HG02885 (cell line): ENCODE measurements around the gene BCLAF1.
A peak's percentile ranks its signal among the peaks of the same experiment; 100 is the strongest.
"Not testable (repeated sequence)": the region's sequence is repeated elsewhere in the genome, so short reads cannot be mapped to it uniquely, and the experiment has no call there.

Experiments
- ATAC-seq: cut with Tn5 transposase; IDR thresholded peaks from one replicate; pipeline ENCODE4 v1.9.1; 2021; ENCODE audit warnings: mild to moderate bottlenecking; ENCODE audit not compliant: unreplicated experiment, poor library complexity

Gene BCLAF1

DNA sequence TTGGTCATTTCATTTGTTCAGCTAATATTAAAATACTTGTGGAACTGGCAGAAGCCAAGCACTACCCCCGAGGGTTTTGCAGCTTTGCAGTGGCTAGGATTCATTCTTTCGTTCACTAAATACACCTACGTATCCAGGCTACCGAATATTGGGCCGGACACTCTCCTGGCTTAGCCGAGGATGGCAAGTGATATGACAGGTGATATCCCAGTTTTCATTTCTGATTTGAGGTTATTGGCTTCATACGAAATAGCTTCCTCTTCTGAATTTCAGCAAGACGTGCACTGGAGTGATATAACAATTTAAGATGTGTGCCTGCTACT is 39.0 kb downstream of the BCLAF1 start:
- peak; percentile 9 for ATAC-seq

GRCh38 chr6:136249811-136250685 is 39.6 kb downstream of the BCLAF1 start, which contains the start of gene MTFR2:
Gene MTFR2 (minus strand): TSS chr6:136250311. CDS start chr6:136249099, 1,212 bp downstream.
- peak; percentile 97 for ATAC-seq

- ATAC-seq, result no peak
Observed at GRCh38 chr6:136249336-136249735, 40.3 kb downstream of the BCLAF1 start.

DNA sequence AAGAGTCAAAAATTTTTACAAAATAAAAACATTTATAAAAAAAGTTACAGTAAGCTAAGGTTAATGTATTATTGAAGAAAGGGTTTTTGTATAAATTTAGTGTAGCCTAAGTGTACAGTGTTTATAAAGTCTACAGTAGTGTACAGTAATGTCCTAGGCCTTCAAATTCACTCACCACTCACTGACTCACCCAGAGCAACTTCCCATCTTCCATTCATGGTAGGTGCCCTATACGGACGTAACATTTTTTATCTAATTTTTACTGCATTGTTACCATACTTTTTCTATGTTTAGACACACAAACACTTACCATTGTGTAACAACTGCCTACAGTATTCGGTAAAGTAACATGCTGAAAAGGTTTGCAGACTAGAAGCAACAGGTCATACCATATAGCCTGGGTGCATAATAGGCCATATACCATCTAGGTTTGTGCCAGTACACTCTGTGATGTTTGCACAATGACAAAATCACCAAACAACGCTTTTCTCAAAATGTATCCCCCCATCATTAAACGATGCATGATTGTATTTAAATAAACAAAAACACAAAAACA is 45.5 kb downstream of the BCLAF1 start:
- ATAC-seq, result no peak

DNA sequence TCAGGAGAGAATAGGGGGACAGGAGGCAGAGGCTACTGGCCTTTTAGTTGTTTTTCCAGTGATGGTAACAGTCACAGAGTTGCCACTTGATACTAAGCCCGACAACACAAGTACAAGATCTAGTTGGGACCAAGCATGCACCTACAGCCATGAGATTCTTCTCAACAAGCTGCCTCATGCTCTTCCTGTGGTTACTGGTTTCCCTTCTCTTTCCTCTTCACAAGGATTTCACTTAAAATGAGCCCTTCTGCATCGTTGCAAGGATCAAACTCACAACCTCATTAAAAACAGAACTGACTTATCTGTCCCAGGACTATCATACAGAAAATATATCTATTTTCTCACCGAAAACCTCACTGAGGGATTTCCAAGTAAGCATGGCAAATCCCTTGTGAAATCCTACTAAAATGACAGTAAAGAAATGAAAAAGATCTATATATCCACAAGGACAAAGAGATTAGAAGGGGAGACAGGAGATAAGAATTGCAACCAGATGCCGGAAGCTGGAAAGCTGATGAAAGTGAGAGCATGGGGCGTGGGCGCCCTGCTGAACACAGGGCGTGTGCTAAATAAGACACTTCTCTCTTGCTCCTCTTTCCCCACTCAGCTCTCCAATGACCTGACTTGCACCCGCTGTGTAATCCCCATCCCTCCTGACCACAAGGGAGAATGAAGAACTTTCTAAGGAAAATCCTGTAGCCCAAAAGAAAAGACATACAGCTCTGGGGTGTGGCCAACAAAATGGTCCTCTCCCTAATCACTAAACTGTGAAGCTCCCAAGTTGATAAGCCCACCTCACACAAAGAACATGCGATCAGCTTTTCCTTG is 53.0 kb downstream of the BCLAF1 start:
- no peak for ATAC-seq

GRCh38 chr6:136235233-136235564 is 54.4 kb downstream of the BCLAF1 start:
- no peak for ATAC-seq

GRCh38 chr6:136232701-136233100 is 56.9 kb downstream of the BCLAF1 start:
- no peak for ATAC-seq

DNA sequence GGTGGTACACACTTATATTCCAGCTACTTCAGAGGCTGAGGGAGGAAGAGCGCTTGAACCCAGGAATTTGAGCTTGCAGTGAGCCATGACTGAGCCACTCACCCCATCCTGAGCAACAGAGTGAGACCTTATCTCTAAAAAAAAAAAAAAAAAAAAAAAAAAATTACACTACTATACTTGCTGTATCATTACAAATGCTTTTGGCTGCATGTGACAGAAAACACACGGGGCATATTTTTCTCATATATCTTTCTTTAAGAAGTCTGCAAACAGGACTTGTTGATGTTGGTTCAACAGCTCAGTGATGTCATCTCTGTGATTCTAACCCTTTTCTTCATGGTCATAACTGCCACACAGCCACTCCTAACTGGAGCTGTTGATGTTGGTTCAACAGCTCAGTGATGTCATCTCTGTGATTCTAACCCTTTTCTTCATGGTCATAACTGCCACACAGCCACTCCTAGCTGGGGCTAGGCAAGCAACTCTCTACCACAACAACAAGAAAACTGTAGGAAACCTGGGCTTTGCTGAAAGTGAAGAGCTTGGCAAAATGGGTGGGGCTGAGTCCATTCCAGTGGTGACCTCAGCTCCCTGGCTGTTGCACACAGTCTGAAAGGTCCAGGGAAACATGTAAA is 59.3 kb downstream of the BCLAF1 start:
- no peak for ATAC-seq

DNA sequence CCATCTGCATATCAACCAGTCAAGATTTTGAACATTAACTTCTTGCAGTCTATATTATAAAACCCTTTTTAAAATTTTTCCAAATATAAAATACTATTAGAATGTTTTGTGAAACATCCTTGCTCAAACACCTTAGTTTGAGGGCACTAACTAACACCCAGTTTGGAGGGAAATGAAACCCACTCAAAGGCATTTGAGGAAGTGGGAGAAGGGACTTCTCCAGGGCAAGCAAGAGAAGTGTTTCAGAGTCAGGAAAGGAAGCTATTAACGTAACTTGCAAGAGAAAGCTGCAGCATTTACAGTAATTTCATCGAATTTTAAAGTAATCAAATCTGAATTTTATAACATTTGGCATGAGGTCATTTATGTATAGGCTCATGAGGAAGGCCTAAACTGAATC is 60.8 kb downstream of the BCLAF1 start:
- ATAC-seq, result peak; percentile 50

GRCh38 chr6:136226674-136227377 is 62.8 kb downstream of the BCLAF1 start:
- peak; percentile 33 for ATAC-seq

GRCh38 chr6:136226027-136226673 is 63.5 kb downstream of the BCLAF1 start:
- peak; percentile 62 for ATAC-seq

GRCh38 chr6:136225496-136225895 is 64.2 kb downstream of the BCLAF1 start:
- no peak for ATAC-seq

- ATAC-seq, result not testable (repeated sequence)
Observed at GRCh38 chr6:136224974-136225373, 64.7 kb downstream of the BCLAF1 start.

DNA sequence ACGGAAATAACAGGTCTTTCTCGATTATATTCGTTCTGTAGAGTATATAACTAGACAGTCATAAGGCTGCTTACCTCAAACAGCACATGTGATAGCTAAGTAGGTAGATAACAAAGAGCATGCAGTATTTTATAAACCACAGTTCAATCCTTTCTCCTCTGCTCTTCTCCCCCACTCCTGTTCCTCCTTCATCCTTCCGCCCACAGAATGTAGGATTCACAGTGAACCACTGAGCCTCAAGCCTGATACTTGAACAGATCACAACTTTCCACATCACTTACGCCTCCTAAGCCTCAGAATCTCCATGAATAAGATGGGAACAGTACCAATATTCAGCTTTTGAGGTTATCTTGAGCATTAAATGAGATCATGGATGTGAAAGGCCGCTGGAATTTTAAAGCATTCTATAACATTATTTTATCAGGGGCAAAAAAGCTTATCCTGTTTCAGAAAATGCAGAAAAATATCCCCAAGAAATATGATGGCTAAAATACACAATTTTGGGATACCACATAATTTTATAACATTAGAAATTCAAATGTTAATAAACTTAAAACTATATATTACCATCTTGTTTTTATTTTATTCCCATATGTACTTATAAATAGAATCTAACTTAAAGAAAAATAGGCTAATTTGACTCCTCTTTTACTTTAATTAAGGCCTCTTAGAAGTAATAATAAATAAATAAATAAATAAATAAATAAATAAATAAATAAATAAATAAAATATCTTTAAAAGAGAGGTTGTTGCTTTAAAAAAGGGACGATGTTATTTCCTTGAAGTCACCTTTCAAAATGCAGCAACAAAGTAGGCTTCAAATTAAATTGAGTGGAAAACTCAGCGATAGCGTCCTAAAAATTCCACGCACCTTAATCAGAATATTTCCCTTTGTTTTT is 72.9 kb downstream of the BCLAF1 start:
- ATAC-seq, result no peak

GRCh38 chr6:136213853-136214252 is 75.8 kb downstream of the BCLAF1 start:
- no peak for ATAC-seq

DNA sequence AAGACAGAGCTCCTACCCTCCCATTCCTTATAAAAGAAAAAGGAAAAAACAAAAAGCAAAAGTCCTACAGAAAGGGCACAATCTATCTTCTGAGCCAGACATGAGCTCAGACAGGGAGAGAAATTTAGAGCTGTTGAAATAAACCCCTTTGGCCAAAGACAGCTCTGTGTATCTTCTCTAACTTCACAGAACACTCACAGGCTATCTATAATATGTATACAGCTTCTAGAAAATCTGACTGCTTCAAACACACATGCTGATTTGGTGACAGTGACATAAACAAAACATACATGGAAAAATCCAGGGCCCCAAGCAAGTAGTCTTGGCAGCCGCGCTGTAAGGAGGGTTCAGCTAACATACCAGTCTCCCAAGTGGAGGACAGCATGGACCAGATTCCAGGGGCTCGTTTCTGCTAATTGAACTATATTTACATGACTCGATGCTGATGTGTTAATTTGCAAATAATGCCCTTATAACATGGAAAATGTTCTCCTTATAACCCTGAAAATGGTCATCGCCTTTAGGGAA is 76.6 kb downstream of the BCLAF1 start:
- ATAC-seq, result no peak

DNA sequence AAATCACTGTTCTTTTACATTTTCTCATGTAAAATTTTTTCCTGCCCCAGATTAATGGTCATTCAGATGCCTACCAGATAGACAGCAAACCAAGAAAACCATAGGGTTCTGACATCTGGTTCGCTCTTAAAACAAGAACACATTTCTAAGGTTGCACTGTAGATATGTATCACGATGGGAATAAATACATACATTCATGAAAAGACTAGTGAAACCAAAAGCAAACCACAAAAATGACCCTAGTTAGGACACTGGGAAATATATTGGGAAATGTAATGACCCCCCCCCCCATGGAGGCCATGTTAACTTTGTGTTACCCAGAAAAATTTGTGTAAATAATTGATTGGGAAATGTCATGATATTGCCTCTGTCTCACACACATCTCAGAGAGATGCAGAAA is 77.0 kb downstream of the BCLAF1 start:
- no peak for ATAC-seq

DNA sequence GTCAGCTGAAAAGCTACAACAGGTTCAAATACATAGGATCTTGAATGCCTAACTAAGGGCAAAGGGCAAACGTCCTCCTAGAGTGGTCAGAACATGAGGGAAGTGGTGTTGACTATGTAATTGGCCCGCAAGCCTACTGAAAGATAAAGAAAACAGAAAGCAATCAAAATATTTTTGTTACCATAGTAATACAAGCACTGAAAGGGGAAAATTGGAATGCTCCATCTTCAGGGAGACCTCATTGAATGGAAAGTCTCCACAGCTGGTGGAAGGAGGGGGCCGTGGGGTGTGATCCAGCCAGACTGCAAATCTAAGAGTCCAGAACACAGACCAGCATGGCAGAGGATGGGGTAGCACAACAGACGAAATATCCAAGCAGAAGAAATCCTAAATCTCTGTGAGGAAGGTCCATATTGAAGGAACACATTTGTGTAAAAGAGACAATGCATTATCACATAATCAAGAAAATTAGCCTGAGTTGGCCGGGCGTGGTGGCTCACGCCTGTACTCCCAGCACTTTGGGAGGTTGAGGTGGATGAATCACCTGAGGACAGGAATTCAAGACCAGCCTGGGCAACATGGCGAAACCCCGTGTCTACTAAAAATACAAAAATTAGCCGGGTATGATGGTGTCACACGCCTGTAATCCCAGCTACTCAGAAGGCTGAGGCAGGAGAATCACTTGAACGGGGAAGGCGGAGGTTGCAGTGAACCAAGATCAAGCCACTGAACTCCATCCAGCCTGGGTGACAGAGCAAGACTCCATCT is 79.1 kb downstream of the BCLAF1 start:
- no peak for ATAC-seq
